Measurements from ENCODE around the gene TCEAL5.
"Not testable (repeated sequence)": the region's sequence is repeated elsewhere in the genome, so short reads cannot be mapped to it uniquely, and the experiment has no call there.

Gene TCEAL5

GRCh38 chrX:103233263-103233662 is 43.3 kb downstream of the TCEAL5 start:
- DNase-seq, result no peak

DNA sequence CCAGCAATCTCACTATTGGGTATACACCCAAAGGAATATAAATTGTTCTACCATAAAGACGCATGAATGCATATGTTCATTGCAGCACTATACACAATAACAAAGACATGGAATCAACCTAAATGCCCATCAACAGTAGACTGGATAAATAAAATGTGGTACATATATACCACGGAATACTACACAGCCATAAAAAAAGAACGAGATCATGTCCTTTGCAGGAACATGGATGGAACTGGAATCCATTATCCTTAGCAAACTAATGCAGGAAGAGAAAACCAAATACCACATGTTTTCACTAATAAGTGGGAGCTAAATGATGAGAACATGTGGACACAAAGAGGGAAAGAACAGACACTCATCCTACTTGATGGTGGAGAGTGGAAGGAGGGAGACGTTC is 50.6 kb downstream of the TCEAL5 start:
- not testable (repeated sequence) for DNase-seq
